IMR-90 (cell line): Measurements from ENCODE around the gene DIP2C. TPM values are rescaled to one million over a fixed set of nuclear protein-coding genes. Genes with fewer than 3 reads are reported as not detected.

ENCODE experiments used
- ATAC-seq: fragments of 200-7000 bp; cut with Tn5 transposase; 2 replicates; pipeline ENCODE4 v1.9.1; 2020; ENCODE audit warnings: low read depth, mild to moderate bottlenecking, moderate library complexity
- BruUV-seq: library from RNA; stranded (reverse); fragments of 400-500 nt; replicated peaks from 2 replicates; lab custom pipeline; 2021; lab: Mats Ljungman, UMichigan
- CTCF ChIA-PET: fragments of 300-600 bp; formaldehyde crosslinking; extraction: SDS; loops from one replicate; lab custom pipeline; 2021; ENCODE audit warnings: antibody characterized with exemption; lab: Yijun Ruan, JAX
- POLR2A ChIA-PET: fragments of 300-600 bp; sonication (Branson Sonifier 250); formaldehyde crosslinking; loops from one replicate; lab custom pipeline; 2022; ENCODE audit warnings: antibody characterized with exemption; ENCODE audit not compliant: unreplicated experiment; lab: Charles Lee
- DNase-seq: peaks from one replicate; pipeline ENCODE4 v3.0.0; 2013
- H2AFZ ChIP-seq: replicated peaks from 2 replicates; pipeline ENCODE3; 2013; ENCODE audit warnings: low read length, mild to moderate bottlenecking; ENCODE audit not compliant: poor library complexity
- H2AK5ac ChIP-seq: 2 replicates; pipeline ENCODE4 v1.6.1; 2013; ENCODE audit warnings: low read depth, low read length, inconsistent platforms
- H2AK9ac ChIP-seq: replicated peaks from 2 replicates; pipeline ENCODE3; 2013; ENCODE audit warnings: mild to moderate bottlenecking, low read depth, low read length, moderate library complexity; ENCODE audit not compliant: poor library complexity
- H2BK120ac ChIP-seq: 2 replicates; pipeline ENCODE4 v1.6.1; 2013; ENCODE audit warnings: low read depth, low read length, inconsistent platforms
- H2BK15ac ChIP-seq: 3 replicates; pipeline ENCODE4 v1.6.1; 2013; ENCODE audit warnings: low read depth, low read length, inconsistent platforms
- H2BK20ac ChIP-seq: 2 replicates; pipeline ENCODE4 v1.6.1; 2013; ENCODE audit warnings: low read depth, mild to moderate bottlenecking, inconsistent platforms, low read length, moderate library complexity
- H2BK5ac ChIP-seq: 2 replicates; pipeline ENCODE4 v1.6.1; 2013; ENCODE audit warnings: mild to moderate bottlenecking, low read depth, low read length, inconsistent platforms; ENCODE audit not compliant: poor library complexity, severe bottlenecking
- H3K14ac ChIP-seq: replicated peaks from 2 replicates; pipeline ENCODE4 v1.6.1; 2013; ENCODE audit warnings: low read depth, low read length, inconsistent platforms
- H3K18ac ChIP-seq: 2 replicates; pipeline ENCODE4 v1.6.1; 2013; ENCODE audit warnings: low read depth, low read length, control low read depth
- H3K23ac ChIP-seq: 2 replicates; pipeline ENCODE4 v1.6.1; 2013; ENCODE audit warnings: low read depth, low read length, inconsistent platforms
- H3K27ac ChIP-seq: 2 replicates; pipeline ENCODE4 v1.5.1; 2013; ENCODE audit warnings: mild to moderate bottlenecking, control low read depth, low read length; ENCODE audit not compliant: insufficient read depth
- H3K27me3 ChIP-seq: 2 replicates; pipeline ENCODE4 v1.6.1; 2013; ENCODE audit warnings: low read length; ENCODE audit not compliant: control insufficient read depth, insufficient read depth
- H3K36me3 ChIP-seq: 2 replicates; pipeline ENCODE4 v1.6.1; 2013; ENCODE audit warnings: low read length, mixed read lengths; ENCODE audit not compliant: control insufficient read depth, insufficient read depth
- H3K4ac ChIP-seq: 2 replicates; pipeline ENCODE4 v1.6.1; 2013; ENCODE audit warnings: low read depth, low read length, inconsistent platforms
- H3K4me1 ChIP-seq: 2 replicates; pipeline ENCODE4 v1.6.1; 2013; ENCODE audit warnings: low read length, mixed read lengths; ENCODE audit not compliant: control insufficient read depth, insufficient read depth
- H3K4me2 ChIP-seq: 2 replicates; pipeline ENCODE4 v1.6.1; 2013; ENCODE audit warnings: low read depth, mild to moderate bottlenecking, control low read depth, low read length, moderate library complexity
- H3K4me3 ChIP-seq: 2 replicates; pipeline ENCODE4 v1.5.1; 2013; ENCODE audit warnings: low read depth, mild to moderate bottlenecking, control low read depth, low read length, moderate library complexity; ENCODE audit not compliant: insufficient read depth
- H3K56ac ChIP-seq: 2 replicates; pipeline ENCODE4 v1.6.1; 2013; ENCODE audit warnings: low read length, inconsistent platforms; ENCODE audit not compliant: insufficient read depth; ENCODE audit errors: extremely low read depth
- H3K79me1 ChIP-seq, 2 experiments: 2 replicates each; pipeline ENCODE4 v1.6.1; 2013; ENCODE audit warnings: low read length in 2 of 2, inconsistent platforms in 1 of 2, low read depth in 1 of 2
- H3K9ac ChIP-seq: 2 replicates; pipeline ENCODE4 v1.6.1; 2013; ENCODE audit warnings: low read depth, low read length, control low read depth
- H3K9me1 ChIP-seq: 2 replicates; pipeline ENCODE4 v1.6.1; 2013; ENCODE audit warnings: low read length, inconsistent platforms; ENCODE audit not compliant: insufficient read depth
- H3K9me3 ChIP-seq: 2 replicates; pipeline ENCODE4 v1.6.1; 2013; ENCODE audit warnings: low read length; ENCODE audit not compliant: control insufficient read depth, insufficient read depth
- H4K20me1 ChIP-seq: 2 replicates; pipeline ENCODE4 v1.6.1; 2013; ENCODE audit warnings: low read length, inconsistent platforms; ENCODE audit not compliant: insufficient read depth
- H4K5ac ChIP-seq: 2 replicates; pipeline ENCODE4 v1.6.1; 2013; ENCODE audit warnings: mild to moderate bottlenecking, low read depth, low read length, control low read depth
- H4K8ac ChIP-seq, 2 experiments: 2 replicates each; pipeline ENCODE4 v1.6.1; 2013; ENCODE audit warnings: low read depth in 2 of 2, low read length in 2 of 2, control low read depth in 1 of 2, inconsistent platforms in 1 of 2
- H4K91ac ChIP-seq: 2 replicates; pipeline ENCODE4 v1.6.1; 2013; ENCODE audit warnings: low read depth, low read length, inconsistent platforms; ENCODE audit not compliant: insufficient read depth
- CEBPB ChIP-seq: IDR thresholded peaks from 2 replicates; pipeline ENCODE4 v1.6.1; 2012; ENCODE audit warnings: low read depth, low read length, improper control_type of control experiment
- CTCF ChIP-seq: conservative IDR thresholded peaks from 2 replicates; pipeline ENCODE4 v1.5.1; 2012; ENCODE audit warnings: mild to moderate bottlenecking, low read depth, low read length, improper control_type of control experiment
- USF2 ChIP-seq: fragments of 150-350 bp; IDR thresholded peaks from 2 replicates; pipeline ENCODE4 v1.6.1; 2017; ENCODE audit warnings: mild to moderate bottlenecking, antibody characterized with exemption, low read length, low read depth
- WGBS, 2 experiments: methylation state at CpG; one replicate each; pipeline versions ENCODE4 v1.1.5 to v1.1.7; 2013; ENCODE audit warnings: missing lambda C conversion rate in 2 of 2; ENCODE audit not compliant: insufficient read length in 1 of 2; ENCODE audit errors: extremely low coverage in 2 of 2; 5-methylcytosine and 5-hydroxymethylcytosine counted together
- dilution Hi-C: fragments of 300-500 bp; cut with HindIII; formaldehyde crosslinking; loops from one replicate; pipeline ENCODE4 v1.14.3; 2018; ENCODE audit warnings: low sequenced_read_pairs; ENCODE audit not compliant: unreplicated experiment
- in situ Hi-C: fragments of 300-500 bp; cut with MboI; formaldehyde crosslinking; loops from 3 replicates; pipeline ENCODE4 v1.14.3; 2019; ENCODE audit warnings: low sequenced_read_pairs, inconsistent platforms, mixed read lengths
- intact Hi-C: fragments of 100-400 bp; cut with micrococcal nuclease; formaldehyde crosslinking; loops from 2 replicates; pipeline ENCODE4 v1.10.0; 2022
- polyA plus RNA-seq, 3 experiments: library from polyadenylated mRNA; depleted of rRNA; stranded (reverse); fragments of >200 nt; gene quantifications; 2 replicates each; pipeline ENCODE4 v1.2.3, GENCODE V29; 2012; ENCODE audit warnings: low replicate concordance in 1 of 3
- total RNA-seq: library from RNA; depleted of rRNA; stranded (reverse); fragments of >200 nt; gene quantifications from 2 replicates; pipeline ENCODE4 v1.2.3, GENCODE V29; 2012

The DIP2C gene
- total and polyA plus RNA-seq, 2 of the 4 experiments (the other 2 are of a cell fraction), result 8.6 to 17.3 TPM

DNA sequence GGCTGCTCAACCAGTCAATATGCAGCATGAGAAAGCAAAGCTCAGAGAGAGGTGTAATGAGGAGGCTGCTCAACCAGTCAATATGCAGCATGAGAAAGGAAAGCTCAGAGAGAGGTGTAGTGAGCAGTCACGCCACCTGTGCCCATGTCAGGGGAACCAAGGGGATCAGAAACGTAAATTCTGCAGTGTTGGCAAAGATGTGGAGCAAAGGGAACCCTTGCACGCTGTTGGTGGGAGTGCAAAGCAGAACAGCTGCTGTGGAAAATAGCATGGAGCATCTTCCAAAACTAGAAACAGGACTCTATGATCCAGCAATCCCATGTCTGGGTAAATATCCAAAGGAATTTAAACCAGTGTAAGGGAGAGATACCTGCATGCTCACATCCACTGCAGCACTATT, 194.9 kb downstream of the DIP2C start:
- H3K4me1 ChIP-seq, result peaks cover 17% of the 10 kb centered on the region
- ATAC-seq (no peak), DNase-seq (no peak)
- BruUV-seq, result no TSS peak
- H3K27me3 ChIP-seq, result no peaks in the 10 kb centered on the region
- no CpG with 5 or more reads among the region's 3 CpGs for WGBS, 2 experiments
- dilution Hi-C loops (no loop called here), in situ Hi-C loops (no loop called here), intact Hi-C loops (no loop called here)
- no peak overlapping the region for H3K4ac ChIP-seq
- H3K9ac ChIP-seq, result no peak overlapping the region
- no peak overlapping the region for H2AK9ac ChIP-seq
- H2BK20ac ChIP-seq, result no peak overlapping the region
- no peak overlapping the region for H3K14ac ChIP-seq
- H2BK5ac ChIP-seq, result no peak overlapping the region
- H2AFZ ChIP-seq, result no peak overlapping the region
- peaks cover 72 to 95% of the 10 kb centered on the region in 2 experiments for H3K79me1 ChIP-seq
- H4K8ac ChIP-seq, result no peak overlapping the region
- no peak overlapping the region for H3K4me2 ChIP-seq
- no peak overlapping the region for H4K5ac ChIP-seq
- H4K20me1 ChIP-seq, result peaks cover 89% of the 10 kb centered on the region
- ChIA-PET CTCF (no interaction called here), POLR2A (no interaction called here)
- H3K27ac ChIP-seq, result no peak overlapping the region
- H2BK15ac ChIP-seq, result no peak overlapping the region
- no peaks in the 10 kb centered on the region for H3K9me3 ChIP-seq
- no peak overlapping the region for H2BK120ac ChIP-seq
- no peak overlapping the region for H4K91ac ChIP-seq
- no peak overlapping the region for H3K56ac ChIP-seq
- H3K18ac ChIP-seq, result no peak overlapping the region
- H3K36me3 ChIP-seq, result no peaks in the 10 kb centered on the region
- peaks cover 29% of the 10 kb centered on the region for H3K9me1 ChIP-seq
- no peak overlapping the region for H3K23ac ChIP-seq
- TF ChIP-seq CEBPB, result no peak
- no peak for TF ChIP-seq CTCF
- no peak for TF ChIP-seq USF2
- no peak overlapping the region for H2AK5ac ChIP-seq
- no peak overlapping the region for H3K4me3 ChIP-seq
